GM18519 (cell line): ENCODE results near the gene KCNMA1.

Source experiments
- ATAC-seq: cut with Tn5 transposase; IDR thresholded peaks from one replicate; pipeline ENCODE4 v1.9.1; 2021; ENCODE audit warnings: mild to moderate bottlenecking, moderate library complexity; ENCODE audit not compliant: unreplicated experiment, low FRiP score

KCNMA1 gene

DNA sequence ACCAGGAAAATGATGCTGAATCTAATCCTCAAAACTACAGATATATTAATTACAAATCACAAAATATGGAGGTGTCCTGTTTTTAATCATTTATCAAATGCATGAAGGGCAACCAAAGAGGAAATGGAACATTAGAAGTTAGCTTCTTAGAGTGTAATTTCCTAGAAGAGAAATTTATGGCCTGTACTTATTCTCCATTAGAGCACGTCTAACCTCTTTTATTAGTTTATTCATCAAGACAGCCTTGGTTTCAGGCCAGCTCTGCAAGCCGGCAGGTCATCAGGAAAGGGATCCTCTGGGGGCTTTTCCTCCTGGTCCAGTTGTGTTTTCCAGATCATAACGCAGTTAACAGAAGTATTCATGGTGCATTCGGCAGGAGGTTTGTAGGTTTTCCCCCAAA, 517.6 kb downstream of the KCNMA1 start:
- ATAC-seq = no peak

DNA sequence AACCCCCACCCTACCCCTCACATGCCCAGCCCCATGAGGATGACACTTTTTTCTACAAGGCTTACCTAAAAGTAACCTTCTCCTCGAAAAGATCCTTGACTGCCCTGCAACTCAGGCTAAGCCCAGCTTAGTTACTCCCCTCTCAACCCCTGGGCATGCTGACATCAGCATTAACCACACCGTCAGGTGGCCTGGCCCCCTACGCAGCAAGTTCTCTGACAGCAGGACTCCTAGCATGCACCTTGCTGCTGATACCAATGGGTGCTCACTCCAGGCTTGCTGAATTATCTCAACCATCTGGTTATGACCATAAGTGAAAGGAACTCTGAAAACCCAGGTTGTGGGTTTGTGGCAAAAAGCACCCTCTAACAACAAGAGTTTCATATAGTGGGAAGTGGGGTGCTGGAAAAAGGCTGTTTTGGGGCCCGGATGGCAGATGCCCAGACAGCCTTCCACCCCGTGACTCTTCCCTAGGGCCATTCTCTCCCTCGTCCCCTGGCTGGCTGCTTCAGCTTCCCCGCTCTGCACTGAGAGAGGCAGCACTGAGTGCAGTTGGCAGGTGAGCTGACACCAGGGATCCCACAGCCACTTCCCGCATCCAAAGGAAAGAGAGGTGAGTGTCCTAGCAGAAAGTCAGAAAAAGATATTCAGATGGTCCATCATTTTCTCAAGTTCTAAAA, 518.9 kb downstream of the KCNMA1 start:
- no peak for ATAC-seq

DNA sequence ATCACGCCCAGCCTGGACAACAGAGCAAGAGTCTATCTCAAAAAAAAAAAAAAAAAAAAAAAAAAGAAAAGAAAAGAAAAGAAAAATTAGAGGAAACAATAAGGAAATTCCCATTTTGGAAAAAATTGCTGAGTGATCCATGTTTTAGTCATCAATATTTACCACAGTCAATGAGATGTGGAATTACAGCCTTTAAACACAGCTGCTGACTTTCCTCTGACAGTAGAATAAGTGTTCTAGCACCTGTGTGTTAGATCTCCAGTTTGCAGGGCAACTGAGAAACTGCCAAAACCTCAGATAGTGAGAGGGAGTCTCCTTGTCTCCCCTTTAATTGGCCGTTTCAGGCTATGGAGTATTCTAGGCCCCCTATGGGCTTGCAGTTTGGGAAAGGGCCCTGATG, 520.1 kb downstream of the KCNMA1 start:
- ATAC-seq = no peak

DNA sequence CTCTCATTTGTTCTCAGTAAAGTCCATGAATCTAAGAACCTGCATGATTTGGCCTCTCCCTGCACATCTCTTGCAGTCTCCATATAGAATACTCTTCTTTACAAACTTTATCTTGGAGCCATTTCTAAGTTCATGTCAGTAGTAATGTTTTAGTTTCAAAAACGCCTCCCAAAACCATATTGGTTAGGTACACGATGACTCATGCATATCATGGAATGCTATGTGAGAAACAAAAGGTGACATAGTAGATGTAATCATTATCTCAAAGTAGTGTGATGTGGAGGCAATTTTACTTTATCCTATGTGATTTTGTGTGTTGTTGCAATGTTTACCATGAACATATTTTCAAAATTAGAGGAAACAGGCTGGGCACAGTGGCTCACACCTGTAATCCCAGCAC, 520.7 kb downstream of the KCNMA1 start:
- ATAC-seq = no peak

GRCh38 chr10:77114181-77114821, 523.3 kb downstream of the KCNMA1 start:
- no peak for ATAC-seq

GRCh38 chr10:77111611-77112550, 525.7 kb downstream of the KCNMA1 start:
- no peak for ATAC-seq

GRCh38 chr10:77110757-77111156, 526.9 kb downstream of the KCNMA1 start:
- no peak for ATAC-seq

GRCh38 chr10:77109351-77109994, 528.1 kb downstream of the KCNMA1 start:
- peak; percentile 60 for ATAC-seq

- no peak for ATAC-seq
Observed at GRCh38 chr10:77106676-77107075, 530.9 kb downstream of the KCNMA1 start.

DNA sequence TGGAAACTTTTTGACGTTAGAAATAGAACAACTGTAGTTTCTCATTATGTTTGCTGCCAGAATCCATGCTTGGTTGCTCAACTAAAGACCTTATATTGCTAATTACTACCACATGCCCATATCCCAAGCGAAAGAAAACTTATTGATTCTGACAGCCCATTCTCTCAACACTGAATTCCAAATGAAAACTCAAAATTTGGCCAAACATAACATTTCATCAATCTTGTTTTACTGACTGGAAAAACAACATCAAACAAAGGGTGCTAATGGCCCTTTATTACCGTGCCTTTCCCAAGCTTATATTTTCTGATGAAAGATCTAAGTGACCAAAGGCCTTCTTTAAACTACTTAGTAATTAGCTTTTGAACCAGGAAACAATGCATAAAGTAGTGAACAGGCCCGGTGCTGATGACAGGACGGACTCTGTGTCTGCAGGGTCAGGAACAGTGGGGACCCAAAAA, 531.8 kb downstream of the KCNMA1 start:
- ATAC-seq = no peak

DNA sequence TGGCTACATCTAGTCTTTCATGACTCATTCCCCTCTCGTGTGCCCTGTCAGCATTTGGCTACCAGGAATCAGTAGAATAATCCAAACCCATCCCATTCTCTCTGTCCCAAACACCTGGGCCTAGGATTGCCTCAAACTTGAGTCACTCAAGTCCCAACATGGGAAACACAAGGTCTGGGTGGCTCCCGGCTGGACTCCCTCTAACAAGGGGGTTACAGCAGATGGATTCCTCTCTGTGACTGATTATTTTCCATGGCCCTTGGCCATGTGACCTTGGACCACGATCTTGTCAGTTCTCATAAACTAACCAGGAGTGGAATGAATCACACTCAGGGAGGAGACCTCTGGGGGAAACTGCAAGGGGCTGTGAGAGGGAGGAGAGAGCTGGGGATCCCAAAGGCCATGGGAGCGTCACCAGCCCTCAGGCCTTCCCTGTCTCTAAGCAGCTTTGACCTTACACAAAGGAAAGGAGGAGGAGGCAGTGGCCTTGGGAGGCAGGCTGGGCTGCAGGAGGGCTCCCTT, 533.1 kb downstream of the KCNMA1 start:
- no peak for ATAC-seq

GRCh38 chr10:77103213-77103612, 534.4 kb downstream of the KCNMA1 start:
- no peak for ATAC-seq

DNA sequence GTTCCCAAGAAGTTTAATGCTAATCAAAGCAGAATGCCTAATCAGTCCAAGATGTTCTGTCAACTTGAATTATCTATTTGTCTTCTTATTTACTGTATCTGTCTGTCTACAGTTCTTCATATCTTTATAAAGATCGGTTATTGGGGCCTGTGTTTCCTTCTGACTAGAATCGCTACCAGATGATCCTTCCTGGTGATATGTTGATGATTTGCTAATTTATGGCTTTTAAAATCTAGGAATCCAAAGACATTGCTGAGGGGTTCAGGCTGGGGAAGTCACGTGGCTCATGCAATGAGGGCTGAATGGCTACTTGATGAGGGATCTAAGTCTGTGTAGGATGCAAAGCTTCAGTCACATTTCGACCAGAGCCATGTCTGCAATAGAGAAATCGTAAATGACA, 536.3 kb downstream of the KCNMA1 start:
- ATAC-seq = no peak

DNA sequence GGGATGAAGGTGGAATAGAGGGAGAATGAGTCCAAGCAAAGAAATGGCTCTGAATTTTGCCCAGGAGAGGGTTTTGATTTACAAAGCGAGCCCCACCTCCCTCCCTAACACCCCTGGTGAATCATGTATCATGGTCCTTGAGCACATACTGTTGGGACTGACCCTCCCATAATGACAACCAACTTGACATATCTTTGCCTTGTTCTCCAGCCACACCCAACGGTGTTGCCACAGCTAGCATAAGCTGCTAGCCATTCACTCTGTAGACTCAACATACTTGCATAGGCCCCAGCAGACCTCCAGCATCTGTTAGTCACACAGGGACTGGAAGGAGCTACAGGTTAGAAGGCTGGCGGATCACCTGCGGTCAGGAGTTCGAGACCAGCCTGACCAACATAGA, 538.5 kb downstream of the KCNMA1 start:
- no peak for ATAC-seq

GRCh38 chr10:77097625-77098024, 540.0 kb downstream of the KCNMA1 start:
- no peak for ATAC-seq

GRCh38 chr10:77093126-77093525, 544.5 kb downstream of the KCNMA1 start:
- ATAC-seq = no peak

GRCh38 chr10:77091597-77092165, 545.9 kb downstream of the KCNMA1 start:
- ATAC-seq = no peak

DNA sequence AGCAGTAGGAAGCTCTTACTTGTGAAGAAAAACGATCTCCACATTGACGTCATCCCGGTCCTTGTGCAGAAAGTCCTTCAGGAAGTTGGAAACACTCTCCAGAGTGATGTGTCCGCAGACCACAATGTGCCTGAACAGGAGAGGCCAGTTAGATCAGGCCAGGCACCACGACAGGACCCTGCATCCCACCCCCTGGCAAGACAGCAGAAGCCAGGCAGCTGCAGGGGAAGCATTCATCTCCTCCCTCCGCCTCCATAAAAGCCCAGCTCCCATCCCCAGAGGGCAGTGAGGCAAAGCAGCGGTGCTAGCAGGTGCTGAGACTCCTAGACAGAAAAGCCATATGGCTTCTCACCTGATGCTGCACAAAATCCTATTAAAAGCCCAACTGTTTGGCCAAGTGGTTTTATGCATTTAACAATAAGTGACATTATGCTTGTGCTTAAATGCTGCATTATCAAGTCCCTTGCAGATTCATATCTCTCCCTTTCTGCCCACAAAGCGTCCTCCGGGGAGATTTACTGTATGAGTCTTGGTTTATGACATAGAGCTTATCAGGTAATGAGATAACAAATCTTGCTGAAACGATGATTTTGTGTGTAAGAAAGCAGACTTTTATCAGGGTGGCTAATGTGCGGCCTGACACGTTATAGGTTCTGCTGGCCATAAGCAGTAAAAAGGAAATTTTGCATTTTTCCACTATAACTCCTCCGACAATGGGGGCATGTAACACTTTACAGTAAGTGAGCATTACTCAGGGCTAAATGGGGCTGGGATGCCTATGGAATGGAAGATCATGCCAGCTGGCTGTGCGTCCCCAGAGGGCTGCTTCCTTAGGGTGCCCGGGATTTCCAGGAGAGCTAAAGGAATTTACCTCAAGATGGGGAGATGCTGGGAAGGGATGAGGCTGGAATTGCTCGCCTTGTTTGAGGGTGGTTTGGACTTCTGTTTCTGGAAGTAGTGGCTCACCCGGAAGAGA, 546.9 kb downstream of the KCNMA1 start:
- ATAC-seq = no peak

- no peak for ATAC-seq
Observed at GRCh38 chr10:77087366-77087765, 550.2 kb downstream of the KCNMA1 start.
